Measurements from ENCODE around the gene ZNF726. TPM values are rescaled to one million over a fixed set of nuclear protein-coding genes. Genes with fewer than 3 reads are reported as not detected.

ZNF726 gene
- total RNA-seq, 1 experiment from 2014 or later: 0.11 TPM

GRCh38 chr19:23906835-23907234 lies 7.9 kb upstream of the ZNF726 start:
- peaks cover 3% of the 10 kb centered on the region; the same call in 1 of the 2 replicates for H3K27me3 Mint-ChIP-seq (ENCODE audit: low read depth)
- no peak for TF ChIP-seq CTCF (conservative IDR thresholded peaks at IDR 0.05)
- no peak overlapping the region for H2BK5ac ChIP-seq (ENCODE audit: insufficient read length, low read length)

More at GRCh38 chr19:23906835-23907234, 7.9 kb upstream of the ZNF726 start:
- H3K56ac ChIP-seq (ENCODE audit: insufficient read length, low read depth, low read length): no peak overlapping the region
- peaks cover 93 to 95% of the 10 kb centered on the region in 2 experiments for H3K9me3 Mint-ChIP-seq
- no peaks in the 10 kb centered on the region for H3K23me2 ChIP-seq (ENCODE audit: insufficient read length, low read depth, low read length, poor library complexity, severe bottlenecking)
- no peak overlapping the region for H4K5ac ChIP-seq (ENCODE audit: insufficient read length, low read depth, low read length)
- H3K4ac ChIP-seq (ENCODE audit: low read depth, low read length): no peak overlapping the region
- no peak overlapping the region for H2BK120ac ChIP-seq (ENCODE audit: low read depth, low read length, poor library complexity, severe bottlenecking)
- no peak overlapping the region for H3K9ac ChIP-seq (ENCODE audit: extremely low read depth, insufficient read length, low read length)
- no peak overlapping the region for H3K18ac ChIP-seq (ENCODE audit: insufficient read length, low read depth, low read length)
- peaks cover 79% of the 10 kb centered on the region for H3K9me3 ChIP-seq (ENCODE audit: control insufficient read depth, low read depth, low read length)
- no peak overlapping the region for H3T11ph ChIP-seq (ENCODE audit: low read length)
- H3K4me1 ChIP-seq (ENCODE audit: insufficient read depth, low read length): no peaks in the 10 kb centered on the region
- H3K27me3 ChIP-seq (ENCODE audit: insufficient read depth, low read length): no peaks in the 10 kb centered on the region
- H2BK20ac ChIP-seq (ENCODE audit: low read depth, low read length, poor library complexity, severe bottlenecking): no peak overlapping the region
- DNase-seq: no peak
- H4K8ac ChIP-seq (replicated peaks; ENCODE audit: insufficient read length, low read depth, low read length): no peak overlapping the region
- H3K27ac ChIP-seq (ENCODE audit: insufficient read length, low read depth, low read length): no peak overlapping the region
- no peaks in the 10 kb centered on the region for H4K20me1 ChIP-seq (ENCODE audit: control insufficient read depth, insufficient read depth, insufficient read length)
- no peak overlapping the region for H3K14ac ChIP-seq (ENCODE audit: insufficient read depth, low read length)
- no peak overlapping the region for H3K23ac ChIP-seq (ENCODE audit: insufficient read length, low read depth, low read length)
- no peak overlapping the region for H2BK15ac ChIP-seq (ENCODE audit: low read depth, low read length)
- no peaks in the 10 kb centered on the region for H3K79me2 ChIP-seq (ENCODE audit: insufficient read depth, low read length)
- H2BK12ac ChIP-seq (ENCODE audit: insufficient read length, low read depth, low read length): no peak overlapping the region
- H4K91ac ChIP-seq (ENCODE audit: insufficient read length, low read depth, low read length): no peak overlapping the region
- WGBS (ENCODE audit: extremely low coverage, insufficient read length, low lambda C conversion rate): no CpG with 5 or more reads among the region's 2 CpGs
- H3K79me1 ChIP-seq (ENCODE audit: insufficient read depth, low read depth, low read length, poor library complexity, severe bottlenecking): no peaks in the 10 kb centered on the region
- no peak overlapping the region for H2AK5ac ChIP-seq (ENCODE audit: insufficient read length, low read length)
- H3K4me2 ChIP-seq (ENCODE audit: insufficient read depth, insufficient read length, low read length): no peak overlapping the region
- H3K27ac Mint-ChIP-seq: no peak overlapping the region
- peaks cover 0 to 35% (median 7%) of the 10 kb centered on the region in 3 experiments; a peak in 5 of 7 replicates for H3K36me3 Mint-ChIP-seq (ENCODE audit: insufficient read depth in 1 of 3, low read depth in 3 of 3)
- no peak overlapping the region for H2AFZ ChIP-seq (ENCODE audit: low read length)
- no peak overlapping the region for H3K4me3 Mint-ChIP-seq
- H3K4me1 Mint-ChIP-seq: no peaks in the 10 kb centered on the region
